Thyroid gland (tissue), 4 donors: ENCODE measurements around the gene LCN2.

Source experiments
- POLR2A ChIP-seq, 2 donors: fragments of 450-650 bp; IDR thresholded peaks; one replicate each; pipeline ENCODE4 v1.6.1; 2017; ENCODE audit warnings: antibody characterized with exemption in 2 of 2, mild to moderate bottlenecking in 2 of 2, moderate library complexity in 1 of 2
- TF ChIP-seq, protein P1 (sequence below), 6 experiments: fragments of 200-600 bp in 3 of 6; fragments of 450-650 bp in 3 of 6; sonication (generic) in 3 of 6; IDR thresholded peaks; one replicate each; pipeline ENCODE4 v1.5.1; 2016 to 2019; ENCODE audit warnings: antibody characterized with exemption in 6 of 6, mild to moderate bottlenecking in 2 of 6, inconsistent platforms in 1 of 6, moderate library complexity in 1 of 6

- TF ChIP-seq POLR2A (IDR thresholded peaks at IDR 0.05) = no peak
- TF ChIP-seq, protein P1, sequence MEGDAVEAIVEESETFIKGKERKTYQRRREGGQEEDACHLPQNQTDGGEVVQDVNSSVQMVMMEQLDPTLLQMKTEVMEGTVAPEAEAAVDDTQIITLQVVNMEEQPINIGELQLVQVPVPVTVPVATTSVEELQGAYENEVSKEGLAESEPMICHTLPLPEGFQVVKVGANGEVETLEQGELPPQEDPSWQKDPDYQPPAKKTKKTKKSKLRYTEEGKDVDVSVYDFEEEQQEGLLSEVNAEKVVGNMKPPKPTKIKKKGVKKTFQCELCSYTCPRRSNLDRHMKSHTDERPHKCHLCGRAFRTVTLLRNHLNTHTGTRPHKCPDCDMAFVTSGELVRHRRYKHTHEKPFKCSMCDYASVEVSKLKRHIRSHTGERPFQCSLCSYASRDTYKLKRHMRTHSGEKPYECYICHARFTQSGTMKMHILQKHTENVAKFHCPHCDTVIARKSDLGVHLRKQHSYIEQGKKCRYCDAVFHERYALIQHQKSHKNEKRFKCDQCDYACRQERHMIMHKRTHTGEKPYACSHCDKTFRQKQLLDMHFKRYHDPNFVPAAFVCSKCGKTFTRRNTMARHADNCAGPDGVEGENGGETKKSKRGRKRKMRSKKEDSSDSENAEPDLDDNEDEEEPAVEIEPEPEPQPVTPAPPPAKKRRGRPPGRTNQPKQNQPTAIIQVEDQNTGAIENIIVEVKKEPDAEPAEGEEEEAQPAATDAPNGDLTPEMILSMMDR (IDR thresholded peaks at IDR 0.05) = peak in 2 of 6 experiments; percentile 26 to 48
Observed at GRCh38 chr9:128124873-128125579, 24.2 kb upstream of the LCN2 start.
